HG02970 (cell line): ENCODE measurements around the gene PCLO.

Source experiments
- ATAC-seq: cut with Tn5 transposase; IDR thresholded peaks from one replicate; pipeline ENCODE4 v1.9.1; 2021; ENCODE audit warnings: mild to moderate bottlenecking, moderate library complexity, moderate number of reproducible peaks; ENCODE audit not compliant: unreplicated experiment, low FRiP score

Gene PCLO, protein sequence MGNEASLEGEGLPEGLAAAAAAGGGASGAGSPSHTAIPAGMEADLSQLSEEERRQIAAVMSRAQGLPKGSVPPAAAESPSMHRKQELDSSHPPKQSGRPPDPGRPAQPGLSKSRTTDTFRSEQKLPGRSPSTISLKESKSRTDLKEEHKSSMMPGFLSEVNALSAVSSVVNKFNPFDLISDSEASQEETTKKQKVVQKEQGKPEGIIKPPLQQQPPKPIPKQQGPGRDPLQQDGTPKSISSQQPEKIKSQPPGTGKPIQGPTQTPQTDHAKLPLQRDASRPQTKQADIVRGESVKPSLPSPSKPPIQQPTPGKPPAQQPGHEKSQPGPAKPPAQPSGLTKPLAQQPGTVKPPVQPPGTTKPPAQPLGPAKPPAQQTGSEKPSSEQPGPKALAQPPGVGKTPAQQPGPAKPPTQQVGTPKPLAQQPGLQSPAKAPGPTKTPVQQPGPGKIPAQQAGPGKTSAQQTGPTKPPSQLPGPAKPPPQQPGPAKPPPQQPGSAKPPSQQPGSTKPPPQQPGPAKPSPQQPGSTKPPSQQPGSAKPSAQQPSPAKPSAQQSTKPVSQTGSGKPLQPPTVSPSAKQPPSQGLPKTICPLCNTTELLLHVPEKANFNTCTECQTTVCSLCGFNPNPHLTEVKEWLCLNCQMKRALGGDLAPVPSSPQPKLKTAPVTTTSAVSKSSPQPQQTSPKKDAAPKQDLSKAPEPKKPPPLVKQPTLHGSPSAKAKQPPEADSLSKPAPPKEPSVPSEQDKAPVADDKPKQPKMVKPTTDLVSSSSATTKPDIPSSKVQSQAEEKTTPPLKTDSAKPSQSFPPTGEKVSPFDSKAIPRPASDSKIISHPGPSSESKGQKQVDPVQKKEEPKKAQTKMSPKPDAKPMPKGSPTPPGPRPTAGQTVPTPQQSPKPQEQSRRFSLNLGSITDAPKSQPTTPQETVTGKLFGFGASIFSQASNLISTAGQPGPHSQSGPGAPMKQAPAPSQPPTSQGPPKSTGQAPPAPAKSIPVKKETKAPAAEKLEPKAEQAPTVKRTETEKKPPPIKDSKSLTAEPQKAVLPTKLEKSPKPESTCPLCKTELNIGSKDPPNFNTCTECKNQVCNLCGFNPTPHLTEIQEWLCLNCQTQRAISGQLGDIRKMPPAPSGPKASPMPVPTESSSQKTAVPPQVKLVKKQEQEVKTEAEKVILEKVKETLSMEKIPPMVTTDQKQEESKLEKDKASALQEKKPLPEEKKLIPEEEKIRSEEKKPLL (N-terminal part only)

DNA sequence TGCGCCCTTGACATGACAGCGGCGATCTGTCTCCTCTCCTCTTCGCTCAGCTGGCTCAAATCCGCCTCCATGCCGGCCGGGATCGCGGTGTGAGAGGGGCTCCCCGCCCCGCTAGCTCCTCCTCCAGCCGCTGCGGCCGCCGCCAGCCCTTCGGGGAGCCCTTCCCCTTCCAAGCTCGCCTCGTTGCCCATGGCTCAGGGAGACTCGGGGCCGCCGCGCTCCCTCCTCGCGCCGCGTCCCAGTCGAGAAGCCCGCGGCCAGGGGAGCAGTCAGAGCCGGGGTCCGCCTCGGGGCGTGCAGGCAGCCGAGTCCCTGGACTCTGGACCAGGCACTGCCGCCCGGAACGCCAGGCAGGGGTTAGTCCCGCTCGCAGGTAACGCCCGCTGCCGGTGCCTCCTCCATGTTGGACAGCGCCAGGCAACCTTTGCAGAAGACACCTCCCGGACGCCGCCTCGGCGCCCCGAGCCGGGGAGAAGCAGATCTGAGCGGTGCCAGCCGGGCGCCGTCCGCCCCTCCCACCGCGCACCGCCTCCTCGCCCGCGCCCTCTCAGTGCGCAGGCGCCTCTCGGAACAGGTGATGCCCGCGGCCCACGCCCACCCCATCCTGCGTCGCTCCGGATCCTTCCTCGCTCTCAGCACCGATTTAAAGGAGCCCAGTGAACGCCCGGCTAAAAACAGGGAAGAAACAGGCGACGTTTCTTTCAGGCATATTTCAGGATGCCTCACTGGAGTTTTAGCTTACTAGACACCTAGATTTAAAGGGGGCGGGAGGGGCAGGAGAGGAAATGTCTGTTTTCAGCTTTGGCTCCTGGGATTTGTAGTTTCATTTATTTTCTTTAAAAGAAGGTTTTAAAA is at the start of gene PCLO:
Gene PCLO, minus strand, starts transcription at position 483 of the 855 bp plus-strand sequence. Its CDS starts 292 bp downstream, at position 191.
- peak; percentile 96 for ATAC-seq

DNA sequence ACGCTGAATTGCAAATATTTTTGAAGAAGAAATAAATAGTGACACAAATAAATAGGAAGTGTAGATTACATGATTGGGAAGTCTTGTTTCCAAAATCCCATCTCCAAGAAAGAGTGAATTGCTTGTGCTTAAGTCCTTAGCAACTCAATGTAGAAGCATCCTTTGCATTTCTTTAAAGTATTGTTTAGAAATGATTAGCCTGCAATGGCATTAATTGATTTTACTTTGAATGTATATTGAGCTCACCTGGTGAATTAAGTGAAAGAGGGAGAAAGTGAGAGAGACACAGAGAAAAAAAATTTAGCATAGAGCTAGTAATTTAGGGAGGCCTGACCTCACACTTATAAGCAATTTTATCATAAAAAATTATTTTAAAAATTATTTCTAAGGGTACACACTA is 49.0 kb upstream of the PCLO start:
- ATAC-seq: no peak

DNA sequence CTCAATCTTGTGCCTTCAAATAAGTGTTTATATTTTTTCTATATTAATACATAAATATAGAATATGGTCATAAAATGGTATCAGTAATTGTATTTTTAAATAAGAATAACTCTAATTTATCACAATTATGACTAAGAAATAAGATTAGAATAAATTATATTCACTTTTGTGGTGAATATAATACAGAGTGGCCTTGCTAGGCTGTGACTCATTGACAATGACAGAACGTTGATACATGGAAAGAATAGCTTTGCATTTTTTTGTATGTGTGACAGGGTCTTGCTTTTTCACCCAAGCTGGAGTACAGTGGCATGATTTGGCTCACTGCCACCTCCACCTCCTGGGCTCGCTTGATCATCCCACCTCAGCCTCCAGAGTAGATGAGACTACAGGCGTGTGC is 47.8 kb upstream of the PCLO start:
- no peak for ATAC-seq

DNA sequence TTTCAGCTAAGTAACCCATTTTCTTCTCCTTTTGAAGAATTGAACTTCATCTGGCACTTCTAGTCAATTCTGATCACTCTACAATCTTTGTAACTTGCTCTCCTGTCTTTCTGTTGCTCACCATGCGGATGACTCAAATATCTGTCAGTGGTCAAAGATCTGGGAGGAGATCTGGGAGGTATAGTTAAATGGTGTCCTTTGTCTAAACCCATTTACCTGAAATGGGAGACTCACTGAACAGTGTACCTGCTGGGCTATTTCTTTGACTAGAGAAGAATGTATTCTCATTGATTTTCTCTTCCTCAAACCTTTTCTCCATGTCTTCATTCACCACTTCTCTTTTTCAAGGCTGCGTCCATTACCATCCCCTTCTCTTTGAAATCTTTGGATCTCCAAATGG is 42.0 kb upstream of the PCLO start:
- ATAC-seq: no peak

DNA sequence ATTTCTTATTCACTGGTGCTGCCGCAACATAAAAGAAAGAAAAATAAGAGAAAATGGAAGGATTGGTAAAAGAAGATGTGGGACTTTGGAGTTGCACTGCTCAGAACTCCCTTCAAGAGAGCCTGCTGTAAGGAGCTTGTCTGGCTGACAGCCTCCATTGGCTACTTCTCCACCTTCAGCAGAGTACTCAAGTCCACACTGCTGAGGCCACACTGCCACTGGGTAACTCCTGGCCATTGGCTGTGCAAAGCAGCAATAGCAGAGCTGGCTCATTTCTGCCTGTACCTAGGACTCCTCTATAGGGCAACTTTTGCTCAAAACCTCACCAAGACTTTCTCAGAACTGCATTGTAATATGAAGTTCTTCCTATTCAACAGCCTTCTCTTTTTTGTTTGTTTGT is 38.7 kb upstream of the PCLO start:
- ATAC-seq: no peak

DNA sequence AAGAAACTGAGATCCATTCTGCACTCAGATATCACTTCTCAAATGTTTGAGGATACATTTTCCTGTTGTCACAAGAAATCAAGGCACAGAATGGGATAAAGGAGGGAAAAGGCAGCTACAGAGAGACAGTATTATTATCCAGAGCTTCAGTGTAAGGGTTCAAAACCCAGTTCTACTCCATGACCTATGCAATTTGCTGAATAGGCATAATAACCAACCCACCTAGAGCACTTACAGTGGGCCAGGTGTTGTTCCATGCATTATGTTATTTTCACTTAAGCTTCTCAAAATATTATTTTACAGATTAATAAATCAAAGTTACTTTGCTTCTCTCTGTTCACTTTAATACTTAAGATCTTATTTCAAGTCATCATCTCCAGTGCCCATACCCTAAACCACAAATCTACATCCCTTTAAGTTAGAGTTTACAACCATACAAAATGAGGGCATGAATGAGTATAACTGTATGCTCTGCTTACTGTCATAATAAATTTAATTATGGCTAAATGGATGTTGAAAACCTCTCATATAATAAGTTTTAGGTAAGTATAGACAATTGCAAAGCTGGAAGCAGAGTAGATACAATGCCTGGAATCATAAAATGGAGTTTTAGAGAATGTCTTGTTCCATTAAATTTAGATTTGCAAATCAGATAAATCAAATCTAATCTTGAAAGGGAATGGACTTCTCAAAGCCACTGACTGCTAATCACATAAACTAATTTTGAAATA is 28.1 kb upstream of the PCLO start:
- no peak for ATAC-seq

DNA sequence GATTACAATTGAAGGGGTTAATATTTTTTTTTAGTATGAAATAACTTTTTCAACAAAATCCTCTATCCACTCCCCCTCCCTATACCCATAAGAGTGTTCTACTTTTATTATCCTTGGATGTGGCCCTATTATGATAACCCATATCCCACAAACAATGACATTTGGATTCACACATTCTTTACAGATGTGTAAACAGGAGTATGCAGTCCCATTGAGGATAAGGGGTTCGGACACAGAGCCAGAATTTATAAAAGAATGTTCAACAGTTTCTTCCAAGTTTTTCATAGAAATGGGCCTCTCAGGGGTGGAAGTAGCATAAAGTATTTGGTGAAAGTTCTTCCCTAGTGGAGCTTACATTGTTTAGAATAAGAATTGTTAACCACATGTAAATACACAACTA is 16.1 kb upstream of the PCLO start:
- no peak for ATAC-seq

DNA sequence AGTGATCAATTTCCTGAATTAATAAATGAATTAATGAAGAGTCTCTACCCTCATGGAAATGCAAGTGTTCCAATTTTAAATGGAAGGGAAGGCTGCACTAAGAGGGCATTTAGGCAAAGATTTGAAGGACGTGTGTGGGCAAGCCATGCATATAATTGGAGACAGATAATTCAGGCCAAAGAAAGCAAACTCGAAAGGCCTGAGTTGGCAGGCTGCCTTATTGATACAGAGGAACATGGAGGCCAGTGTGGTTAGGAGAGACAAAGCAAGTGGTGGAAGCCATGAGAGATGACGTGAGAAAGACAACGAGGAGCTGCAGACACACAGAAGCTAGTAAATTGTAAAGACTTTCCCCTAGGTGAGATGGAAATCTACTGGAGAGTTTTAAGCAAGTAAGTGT is 15.4 kb upstream of the PCLO start:
- ATAC-seq: no peak

DNA sequence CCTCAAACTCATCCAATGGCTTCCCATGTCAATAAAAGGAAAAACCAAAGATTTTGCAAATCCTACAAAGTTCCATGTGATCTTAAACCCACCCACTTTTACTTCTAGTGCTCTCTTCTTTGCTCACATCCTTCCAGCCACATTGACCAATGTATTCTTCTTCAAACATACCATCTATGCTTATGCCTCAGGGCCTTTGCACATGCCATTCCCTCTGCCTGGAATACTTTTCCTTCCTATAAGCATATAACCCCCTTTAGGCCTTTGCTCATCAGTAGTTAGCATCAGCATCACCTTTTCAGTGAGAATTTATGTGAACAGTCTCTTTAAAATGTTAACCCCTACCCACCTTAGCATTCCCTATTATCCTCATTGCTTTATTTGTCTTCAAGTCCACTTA is 11.0 kb upstream of the PCLO start:
- no peak for ATAC-seq

DNA sequence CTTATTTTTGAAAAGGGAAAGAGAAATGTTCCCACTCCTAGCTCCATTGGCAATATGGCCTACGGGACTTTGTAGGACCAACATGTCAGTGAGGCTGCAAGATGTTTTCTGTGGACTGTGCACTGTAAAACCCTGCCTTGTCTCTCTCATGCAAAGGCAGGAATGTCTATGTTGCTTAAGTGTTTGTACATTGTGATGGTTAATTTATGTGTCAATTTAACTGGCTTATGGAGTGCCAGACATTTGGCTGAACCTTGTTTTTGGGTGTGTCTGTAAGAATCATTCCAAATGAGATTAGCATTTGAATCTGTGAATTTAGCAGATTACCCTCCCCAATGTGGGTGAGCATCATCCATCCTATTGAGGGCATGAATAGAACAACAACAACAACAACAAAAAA is 4.1 kb upstream of the PCLO start:
- no peak for ATAC-seq

DNA sequence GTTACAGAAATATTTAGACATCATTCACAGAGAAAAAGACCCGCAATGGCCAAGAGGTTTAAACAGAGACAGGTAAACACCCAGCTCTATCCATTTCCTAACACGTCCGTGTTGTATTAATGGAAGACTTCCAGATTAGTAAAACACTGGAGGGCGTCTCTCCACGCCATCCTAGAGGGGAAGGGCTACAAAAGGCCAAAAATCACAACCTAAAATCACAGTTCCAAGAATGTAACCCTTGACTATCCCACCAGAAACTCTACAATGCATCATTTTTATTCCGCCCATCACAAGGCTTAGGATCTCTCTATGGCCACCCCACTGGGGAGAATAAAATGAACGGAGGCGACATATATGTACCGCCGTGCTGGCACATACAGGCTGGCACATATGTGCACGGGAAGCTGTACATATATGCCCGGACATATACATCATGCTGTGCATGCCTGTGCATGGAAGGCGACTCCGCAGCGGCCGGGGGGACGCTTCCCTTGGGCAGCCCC is 734 bp downstream of the PCLO start:
- no peak for ATAC-seq

DNA sequence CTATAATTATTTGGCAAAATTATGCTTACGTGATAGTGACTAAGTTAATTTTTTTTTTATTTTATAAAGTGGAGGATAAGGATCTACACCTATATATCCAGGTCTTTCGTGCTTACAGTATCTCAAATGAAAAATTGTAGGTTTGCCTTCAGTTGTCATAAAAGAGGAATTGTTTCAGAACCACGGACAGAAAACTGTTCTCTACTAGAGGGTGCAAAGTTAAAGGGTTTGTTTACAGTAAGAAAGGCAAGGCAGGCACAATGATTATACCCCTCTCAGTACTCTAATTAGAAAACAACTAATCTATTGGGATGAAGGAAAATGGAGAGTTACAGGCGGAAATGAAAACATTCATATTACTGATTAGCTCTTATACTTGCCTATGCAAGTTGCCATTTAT is 1.5 kb downstream of the PCLO start:
- ATAC-seq: no peak

DNA sequence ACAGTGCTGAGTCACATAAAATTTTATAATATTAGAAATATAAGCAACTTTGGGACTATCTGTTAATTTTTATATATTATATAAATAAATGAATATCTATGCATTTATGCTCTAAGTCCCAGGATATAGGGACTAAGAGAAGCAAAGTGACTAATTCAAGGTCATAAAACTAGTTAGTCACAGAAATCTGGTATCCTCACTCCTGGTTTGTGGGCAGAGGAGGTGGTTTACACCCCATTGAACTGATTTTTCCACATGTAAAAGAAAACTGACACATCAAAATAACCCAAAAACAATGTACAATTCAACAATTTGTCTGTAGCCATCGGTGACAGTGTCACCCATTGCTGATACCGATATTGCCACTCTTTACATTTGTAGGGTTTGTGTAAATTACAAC is 3.0 kb downstream of the PCLO start:
- no peak for ATAC-seq

DNA sequence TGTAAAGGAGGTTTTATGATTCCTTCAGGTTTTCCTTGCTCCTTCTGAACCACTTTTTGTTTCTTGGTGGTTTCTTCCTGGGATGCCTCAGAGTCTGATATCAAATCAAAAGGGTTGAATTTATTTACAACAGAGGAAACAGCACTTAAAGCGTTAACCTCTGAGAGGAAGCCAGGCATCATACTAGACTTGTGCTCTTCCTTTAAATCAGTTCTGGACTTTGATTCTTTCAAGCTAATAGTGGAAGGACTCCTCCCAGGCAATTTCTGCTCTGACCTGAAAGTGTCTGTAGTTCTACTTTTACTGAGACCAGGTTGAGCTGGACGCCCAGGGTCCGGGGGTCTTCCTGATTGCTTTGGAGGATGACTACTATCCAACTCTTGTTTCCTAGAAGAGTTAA is 6.7 kb downstream of the PCLO start:
- no peak for ATAC-seq

DNA sequence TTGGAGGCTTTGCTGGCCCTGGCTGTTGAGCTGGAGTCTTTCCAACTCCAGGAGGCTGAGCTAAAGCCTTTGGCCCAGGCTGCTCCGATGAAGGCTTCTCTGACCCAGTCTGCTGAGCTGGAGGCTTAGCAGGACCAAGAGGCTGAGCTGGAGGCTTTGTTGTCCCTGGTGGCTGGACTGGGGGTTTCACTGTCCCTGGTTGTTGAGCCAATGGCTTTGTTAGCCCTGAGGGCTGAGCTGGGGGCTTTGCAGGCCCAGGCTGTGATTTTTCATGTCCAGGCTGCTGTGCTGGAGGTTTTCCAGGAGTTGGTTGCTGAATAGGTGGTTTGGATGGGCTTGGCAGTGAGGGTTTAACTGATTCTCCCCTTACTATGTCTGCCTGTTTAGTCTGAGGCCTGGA is 7.3 kb downstream of the PCLO start:
- no peak for ATAC-seq

DNA sequence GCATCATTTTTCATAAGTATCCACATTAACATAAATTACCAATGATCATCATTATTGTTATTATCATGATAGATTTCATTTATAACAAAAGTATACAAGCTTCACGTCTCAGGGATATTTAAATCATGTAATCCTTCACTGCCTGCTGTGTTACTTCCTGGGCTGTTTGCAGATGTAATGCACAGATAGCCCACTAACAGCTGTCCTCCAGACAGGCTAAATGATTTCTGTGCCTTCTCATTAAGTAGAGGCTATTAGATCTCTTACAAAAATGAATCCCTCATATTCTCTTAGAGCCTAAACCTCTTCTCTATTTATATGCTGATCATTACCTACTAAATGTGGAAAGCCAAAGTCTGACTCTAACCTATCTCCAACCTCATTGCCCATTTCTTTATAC is 9.3 kb downstream of the PCLO start:
- ATAC-seq: no peak

DNA sequence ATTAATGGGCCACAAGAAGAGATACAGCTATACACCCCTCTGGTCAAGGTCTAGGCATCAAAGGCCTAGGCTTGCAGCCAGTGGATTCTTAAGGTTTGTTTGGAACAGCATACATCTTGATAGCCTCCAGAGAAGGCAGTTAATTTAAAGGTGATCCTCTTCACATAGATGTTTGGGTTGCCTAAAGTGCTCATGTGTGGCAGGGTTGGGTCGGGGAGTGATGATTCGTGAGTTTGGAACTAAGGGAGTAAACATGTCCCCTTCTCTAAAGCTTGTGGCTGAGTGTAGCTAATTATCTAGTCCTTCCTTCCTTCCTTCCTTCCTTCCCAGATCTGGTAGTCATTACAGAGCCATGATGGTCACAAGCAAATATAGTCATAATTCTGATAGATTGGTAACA is 12.4 kb downstream of the PCLO start:
- ATAC-seq: no peak

DNA sequence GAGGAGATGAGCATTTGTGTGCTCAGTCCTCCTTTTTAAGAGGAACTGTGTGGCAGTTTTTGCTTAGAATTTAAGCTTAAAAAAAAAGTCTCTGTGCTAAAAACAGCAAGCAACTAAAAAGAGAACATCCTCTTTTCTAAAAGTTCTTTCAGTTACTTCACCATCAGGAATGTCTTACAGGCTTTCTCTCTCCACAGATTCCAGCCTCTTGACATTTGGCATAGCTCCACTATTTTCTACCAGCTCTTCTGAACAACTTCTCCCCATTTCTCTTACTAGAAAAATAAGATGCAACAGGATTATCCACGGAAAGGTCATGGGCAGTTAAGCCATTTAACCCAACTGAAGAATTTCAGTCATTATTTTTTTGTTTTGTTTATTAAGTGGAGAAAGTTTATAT is 13.2 kb downstream of the PCLO start:
- no peak for ATAC-seq

DNA sequence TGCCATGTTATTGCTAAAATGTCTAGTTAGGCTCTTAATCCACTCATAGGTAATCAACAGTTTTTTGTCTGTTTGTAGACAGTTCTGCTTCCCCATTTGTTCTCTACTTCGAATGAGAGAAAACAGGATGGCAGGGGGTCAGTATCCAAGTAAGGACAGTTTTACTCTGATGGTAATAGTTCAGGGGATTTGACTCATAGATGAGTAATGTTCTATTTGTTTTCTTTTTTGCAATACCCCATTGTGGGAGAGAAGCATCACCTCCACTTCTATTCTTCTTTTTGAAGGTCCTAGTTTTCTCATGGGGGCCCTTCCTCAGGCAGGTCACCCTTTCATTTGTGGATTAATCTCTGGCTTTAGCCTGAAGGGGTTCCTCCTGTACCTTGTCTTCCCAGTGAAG is 13.9 kb downstream of the PCLO start:
- no peak for ATAC-seq
